Fibroblast of skin of back (primary cell): ENCODE results near the gene ZNF331.

Experiments
- DNase-seq: peaks from one replicate; pipeline ENCODE4 v3.0.0-alpha.2; 2013

Gene ZNF331

DNA sequence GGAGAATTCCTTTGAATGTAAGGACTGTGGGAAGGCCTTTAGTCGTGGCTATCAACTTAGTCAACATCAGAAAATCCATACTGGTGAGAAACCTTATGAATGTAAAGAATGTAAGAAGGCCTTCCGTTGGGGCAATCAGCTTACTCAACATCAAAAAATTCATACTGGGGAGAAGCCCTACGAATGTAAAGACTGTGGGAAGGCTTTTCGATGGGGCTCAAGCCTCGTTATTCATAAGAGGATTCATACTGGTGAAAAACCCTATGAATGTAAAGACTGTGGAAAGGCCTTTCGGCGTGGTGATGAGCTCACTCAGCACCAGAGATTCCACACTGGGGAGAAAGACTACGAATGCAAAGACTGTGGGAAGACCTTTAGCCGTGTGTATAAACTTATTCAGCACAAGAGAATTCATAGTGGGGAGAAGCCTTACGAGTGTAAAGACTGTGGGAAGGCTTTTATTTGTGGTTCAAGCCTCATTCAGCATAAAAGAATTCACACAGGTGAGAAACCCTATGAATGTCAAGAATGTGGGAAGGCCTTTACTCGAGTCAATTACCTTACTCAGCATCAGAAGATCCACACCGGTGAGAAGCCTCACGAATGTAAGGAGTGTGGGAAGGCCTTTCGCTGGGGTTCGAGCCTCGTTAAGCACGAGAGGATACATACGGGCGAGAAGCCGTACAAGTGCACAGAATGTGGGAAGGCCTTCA lies 39.2 kb downstream of the ZNF331 start:
- DNase-seq = no peak

DNA sequence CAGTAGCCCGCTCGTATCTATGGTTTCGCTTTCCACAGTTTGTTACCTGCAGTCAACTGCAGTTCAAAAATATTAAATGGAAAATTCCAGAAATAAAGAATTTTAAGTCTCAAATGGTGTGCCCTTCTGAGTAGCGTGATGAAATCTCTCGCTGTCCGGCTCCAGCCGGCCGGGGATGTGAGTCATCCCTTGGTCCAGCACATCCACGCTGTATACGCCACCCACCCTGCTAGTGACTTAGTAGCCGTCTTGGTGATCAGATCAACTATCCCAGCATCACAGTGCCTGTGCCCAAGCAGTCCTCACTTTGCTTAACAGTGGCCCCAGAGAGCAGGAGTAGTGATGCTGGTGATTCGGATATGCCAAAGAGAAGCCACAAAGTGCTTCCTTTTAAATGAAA lies 40.0 kb downstream of the ZNF331 start:
- DNase-seq = no peak

DNA sequence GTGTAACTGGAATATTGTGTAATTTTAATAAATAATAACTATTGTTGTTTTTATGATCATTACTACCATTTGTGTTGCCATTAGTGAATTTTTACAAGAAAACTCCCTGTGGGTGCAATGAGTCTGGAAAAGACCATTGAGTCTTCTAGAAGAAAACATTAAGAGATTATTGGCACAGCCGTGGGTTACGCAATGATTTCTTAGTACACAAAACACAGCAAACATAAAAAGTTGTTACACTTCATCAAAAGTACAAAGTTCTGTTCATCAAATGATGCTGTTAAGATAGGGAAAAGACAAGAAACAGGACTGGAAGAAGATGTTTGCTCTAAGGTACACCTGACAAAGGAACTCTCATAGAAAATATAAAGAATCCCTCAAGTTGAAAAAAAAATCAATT lies 41.6 kb downstream of the ZNF331 start:
- no peak for DNase-seq

DNA sequence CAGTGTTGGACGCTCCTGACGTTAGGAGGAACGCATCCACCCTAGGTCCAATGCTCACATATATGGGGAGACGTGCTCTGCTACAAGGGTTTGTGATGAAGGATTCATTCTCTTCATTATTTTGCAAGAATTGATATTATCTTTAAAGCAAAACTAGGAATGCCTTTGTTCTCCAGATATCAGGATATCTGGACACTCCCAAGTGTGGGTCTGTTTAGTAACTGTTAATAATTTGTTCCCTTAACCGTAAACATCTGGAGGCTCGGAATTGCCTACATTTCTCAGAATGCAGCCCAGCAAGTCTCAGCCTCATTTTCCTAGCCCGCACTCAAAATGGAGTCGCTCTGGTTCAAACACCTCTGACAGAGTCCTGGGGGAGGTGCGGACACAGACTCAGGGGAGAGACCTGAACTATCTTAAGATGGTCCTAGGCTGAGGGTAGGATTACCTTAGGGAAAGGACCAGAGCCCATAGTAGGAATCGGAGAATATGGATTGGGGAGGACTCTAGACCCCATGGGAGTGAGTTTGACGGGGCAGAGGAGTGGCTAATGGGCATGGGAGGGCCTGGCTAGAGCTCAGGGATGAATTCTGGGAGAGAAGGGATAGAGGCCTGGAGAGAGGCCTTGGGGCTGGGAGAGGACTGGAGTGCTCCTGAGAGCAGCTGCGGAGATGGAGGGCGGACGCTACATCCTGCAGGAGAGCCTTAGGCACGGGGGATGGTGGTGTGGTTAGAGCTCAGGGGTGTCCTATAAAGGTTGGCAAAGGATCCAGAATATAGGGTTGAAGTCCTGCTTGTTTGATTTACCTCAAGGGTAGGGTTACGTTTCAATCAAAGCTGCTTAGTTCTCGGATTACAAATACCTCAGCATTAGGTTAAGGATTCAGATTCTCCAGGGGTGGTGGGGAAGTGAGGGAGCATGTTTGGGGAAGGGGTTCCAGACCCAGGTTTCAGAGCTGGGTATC lies 43.2 kb downstream of the ZNF331 start:
- DNase-seq = no peak

DNA sequence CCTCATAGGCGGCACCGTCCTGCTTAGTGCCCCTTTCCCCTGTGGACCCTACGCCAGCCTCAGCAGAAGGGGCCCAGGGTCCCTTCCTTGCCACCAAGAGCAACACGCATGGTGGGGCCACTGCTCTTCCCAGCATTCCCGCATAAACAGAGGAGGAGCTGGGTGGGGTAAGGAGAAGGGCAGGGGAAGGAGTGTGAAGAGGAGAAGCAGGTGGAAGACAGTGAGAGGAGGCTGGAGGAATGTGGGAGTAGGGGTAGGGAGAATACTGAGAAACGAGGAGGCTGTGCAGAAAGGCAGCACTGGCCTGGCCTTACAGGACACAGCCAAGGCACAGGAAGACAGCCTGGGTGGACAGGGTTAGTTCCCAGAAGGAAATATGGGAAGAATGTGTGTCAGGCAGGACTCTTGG lies 43.9 kb downstream of the ZNF331 start:
- no peak for DNase-seq

DNA sequence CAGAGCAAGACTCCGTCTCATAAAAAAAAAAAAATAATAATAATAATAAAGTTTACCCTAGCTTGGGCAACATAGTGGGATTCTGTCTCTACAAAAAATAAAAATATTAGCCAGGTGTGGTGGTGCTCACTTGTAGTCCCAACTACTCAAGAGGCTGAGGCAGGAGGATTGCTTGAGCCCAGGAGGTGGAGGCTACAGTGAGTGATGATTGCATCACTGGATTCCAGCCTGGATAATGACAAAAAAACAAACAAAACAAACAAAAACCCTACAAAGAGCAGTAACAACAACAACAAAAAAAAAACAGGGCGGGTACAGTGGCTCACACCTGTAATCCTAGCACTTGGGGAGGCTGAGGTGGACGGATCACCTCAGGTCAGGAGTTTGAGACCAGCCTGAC lies 45.2 kb downstream of the ZNF331 start:
- no peak for DNase-seq

DNA sequence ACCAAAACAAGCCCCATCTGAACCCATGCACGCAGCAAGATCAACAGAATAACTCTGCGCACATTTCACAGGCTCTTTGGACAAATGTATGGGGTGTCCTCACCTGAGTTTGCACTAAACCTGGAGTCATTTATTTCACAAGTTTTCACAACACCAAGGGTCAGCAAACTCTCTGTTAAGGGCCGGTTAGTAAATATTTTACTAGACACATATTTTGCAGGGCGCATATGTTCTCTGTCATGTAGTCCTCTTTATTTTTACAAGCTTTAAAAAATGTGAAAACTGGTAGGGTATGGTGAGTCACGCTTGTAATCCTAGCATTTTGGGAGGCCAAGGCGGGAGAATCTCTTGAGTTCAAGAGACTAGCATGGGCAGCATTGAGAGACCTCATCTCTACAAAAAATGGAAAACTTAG lies 48.3 kb downstream of the ZNF331 start:
- DNase-seq = no peak

DNA sequence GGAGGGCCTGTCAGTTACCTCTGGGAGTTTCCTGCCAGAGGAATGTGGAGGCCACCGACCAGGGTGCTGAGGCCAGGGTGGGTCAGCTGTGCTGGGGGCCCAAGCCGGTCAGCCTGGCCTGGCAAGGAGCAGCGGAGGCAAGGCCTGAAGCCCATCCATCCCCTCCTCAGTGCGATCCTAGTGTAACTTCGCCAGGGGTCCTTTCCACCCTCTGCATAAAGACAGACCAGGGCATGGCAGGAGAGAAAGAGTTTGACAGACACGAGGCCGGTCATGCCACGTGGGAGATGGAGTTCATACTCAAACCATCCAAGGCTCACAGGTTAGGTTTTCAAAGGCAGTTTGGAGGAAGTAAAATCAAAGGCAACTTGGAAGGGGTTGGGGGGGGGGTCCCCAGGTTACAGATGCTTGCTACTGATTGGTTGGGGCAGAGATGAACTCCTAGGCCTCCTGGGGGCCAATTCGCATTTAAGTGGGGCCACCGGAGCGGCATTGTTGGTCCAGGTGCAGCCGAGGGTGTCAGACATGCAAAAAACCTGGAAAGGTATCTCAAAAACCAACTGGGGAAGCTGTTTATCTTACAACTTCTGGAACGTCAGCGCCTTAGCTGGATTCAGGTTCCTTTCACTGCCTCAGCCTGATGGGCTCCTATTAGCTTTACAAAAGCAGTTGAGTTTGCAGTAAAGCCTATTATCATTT lies 57.0 kb downstream of the ZNF331 start:
- no peak for DNase-seq

DNA sequence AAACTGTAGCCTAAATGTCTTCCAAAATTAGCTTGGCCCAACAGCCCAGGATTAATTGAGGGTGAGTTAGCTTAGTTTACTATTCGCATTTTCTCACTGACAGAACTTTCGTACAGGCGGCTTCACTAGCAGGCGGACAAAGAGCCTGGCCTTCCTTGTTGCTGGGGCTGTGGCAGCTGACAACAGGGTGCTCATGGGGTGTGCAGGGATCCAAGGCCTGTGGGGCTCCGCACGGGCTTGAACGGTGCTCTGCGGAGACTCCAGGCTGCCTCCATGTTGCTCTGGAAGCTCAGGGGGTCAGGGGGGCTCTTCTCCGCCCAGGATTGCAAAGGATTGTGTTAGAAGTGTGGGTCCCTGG lies 57.5 kb downstream of the ZNF331 start:
- no peak for DNase-seq

DNA sequence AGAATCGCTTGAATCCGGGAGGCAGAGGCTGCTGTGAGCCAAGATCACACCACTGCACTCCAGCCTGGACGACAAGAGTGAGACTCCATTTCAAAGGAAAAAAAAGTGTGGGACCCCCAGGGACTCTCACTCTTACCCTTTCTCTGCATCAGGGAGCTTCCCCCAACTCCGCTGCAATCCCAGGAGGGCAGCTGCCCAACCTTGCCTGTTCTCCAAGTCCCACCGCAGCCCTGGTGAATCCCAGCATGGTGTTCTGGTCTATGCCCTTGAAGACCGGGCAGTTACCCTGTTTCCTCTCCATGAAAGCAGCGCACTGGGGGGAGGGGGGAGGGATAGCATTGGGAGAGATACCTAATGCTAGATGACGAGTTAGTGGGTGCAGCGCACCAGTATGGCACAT lies 58.1 kb downstream of the ZNF331 start:
- DNase-seq = no peak

DNA sequence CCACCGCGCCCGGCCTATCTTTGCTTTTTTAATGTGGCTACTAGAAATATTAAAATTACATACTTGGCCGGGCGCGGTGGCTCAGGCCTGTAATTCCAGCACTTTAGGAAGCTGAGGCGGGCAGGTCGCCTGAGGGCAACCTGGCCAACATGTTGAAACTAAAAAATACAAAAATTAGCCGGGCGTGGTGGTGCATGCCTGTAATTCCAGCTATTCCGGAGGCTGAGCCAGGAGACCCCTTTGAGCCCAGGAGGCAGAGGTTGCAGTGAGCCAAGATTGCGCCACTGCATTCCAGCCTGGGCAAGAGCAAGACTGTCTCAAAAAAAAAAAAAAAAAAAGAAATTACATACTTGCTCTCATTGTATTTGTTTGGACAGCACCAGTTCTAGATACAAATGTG lies 59.1 kb downstream of the ZNF331 start:
- DNase-seq = no peak

DNA sequence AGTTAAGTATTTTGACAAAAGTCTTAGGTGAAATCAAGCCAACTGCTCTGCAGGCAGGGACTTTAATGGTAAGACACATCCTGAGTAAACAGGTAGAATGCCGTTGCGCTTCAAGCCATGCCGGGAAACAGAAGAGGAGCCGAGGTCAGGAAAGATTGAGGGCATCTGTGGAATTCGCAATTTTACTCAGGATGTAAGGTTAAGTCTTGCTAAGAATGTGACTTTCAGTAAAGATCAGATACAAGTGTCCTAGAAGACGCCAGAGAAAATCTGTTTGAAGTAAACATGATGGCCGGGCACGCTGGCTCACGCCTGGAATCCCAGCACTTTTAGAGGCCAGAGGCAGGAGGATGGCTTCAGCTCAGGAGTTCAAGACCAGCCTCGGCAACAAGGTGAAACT lies 60.4 kb downstream of the ZNF331 start:
- no peak for DNase-seq

DNA sequence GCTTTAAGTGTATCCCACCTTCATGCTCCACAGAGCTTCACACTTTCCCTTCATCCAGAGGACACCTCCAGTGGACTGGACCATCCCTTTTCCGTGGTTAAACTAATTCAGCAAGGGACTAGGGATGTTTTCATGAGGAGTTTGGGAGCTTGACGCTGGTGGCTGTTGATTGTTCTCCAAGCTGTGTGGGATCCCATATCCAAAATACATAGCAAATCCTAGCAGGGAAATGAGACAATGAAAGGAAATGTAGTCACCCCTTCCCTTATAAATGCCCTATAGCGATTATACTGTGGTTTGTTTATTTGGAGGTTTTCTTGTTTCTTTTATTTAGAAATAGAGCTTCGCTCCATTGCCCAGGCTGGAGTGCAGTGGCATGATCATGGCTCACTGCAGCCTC lies 62.3 kb downstream of the ZNF331 start:
- DNase-seq = no peak

DNA sequence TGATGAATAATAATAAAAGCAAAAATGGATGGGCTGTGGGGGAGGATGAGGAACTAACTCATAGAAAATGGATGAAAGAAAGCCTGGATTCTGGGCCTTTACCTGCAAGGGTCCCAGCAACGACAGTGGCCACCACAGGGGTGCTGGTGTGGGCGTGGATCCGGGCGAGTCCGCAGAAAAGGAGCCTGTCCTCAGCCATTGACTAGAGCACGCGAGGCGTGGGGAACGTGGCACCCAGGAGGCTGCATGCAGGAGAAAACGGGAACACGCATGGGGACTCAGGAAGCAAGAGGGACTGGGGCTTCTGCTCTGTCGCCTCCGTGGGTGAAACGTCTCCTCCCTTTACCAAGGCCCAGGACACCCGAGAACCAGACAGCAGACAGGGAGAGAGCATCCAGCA lies 68.1 kb downstream of the ZNF331 start:
- no peak for DNase-seq

DNA sequence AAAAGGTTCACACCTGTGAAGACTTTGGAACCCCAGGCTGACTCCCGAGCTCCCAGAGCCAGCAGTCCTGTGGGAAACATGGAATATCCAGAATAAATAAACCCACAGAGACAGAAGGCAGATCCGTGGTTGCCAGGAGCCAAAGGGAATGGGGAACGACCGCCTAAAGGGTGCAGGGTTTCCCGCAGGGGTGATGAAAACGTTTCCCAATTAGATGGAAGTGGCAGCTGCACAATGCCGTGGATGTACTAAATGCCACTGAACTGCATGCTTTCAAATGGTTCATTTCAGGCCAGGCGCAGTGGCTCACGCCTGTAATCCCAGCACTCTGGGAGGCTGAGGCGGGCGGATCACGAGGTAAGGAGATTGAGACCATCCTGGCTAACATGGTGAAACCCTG lies 70.4 kb downstream of the ZNF331 start:
- no peak for DNase-seq

DNA sequence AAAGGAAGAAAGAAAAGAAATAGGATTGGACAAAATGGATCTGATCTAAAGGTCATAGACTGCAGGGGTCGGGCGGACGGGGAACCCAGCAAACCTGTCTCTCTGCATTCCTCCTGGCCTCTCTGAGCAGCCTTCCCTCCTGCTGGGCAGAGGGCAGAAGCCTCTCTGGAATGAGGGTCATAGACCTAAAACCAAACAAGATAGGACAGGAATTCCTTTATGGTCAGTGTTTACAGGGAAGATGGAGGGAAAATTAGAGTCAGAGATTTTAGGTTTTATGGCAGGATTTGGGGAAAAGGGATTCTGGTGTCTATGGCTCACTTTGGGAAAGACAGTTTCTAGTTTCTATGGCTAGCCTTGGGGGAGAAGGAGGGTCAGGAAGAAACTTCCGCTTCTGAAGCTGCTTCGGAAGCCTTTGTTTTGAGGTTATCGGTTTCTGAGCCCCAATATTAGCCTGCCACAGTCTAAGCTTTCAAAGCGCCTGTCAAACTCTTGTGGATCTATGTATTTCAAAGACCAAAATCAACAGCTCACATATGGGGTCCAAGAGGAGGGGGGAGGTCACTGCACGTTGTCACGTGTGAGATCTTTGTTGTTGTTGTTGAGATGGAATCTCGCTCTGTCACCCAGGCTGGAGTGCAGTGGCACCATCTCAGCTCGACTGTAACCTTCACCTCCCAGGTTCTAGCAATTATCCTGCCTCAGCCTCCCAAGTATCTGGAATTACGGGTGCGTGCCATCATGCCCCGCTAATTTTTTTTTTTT lies 75.0 kb downstream of the ZNF331 start:
- no peak for DNase-seq

DNA sequence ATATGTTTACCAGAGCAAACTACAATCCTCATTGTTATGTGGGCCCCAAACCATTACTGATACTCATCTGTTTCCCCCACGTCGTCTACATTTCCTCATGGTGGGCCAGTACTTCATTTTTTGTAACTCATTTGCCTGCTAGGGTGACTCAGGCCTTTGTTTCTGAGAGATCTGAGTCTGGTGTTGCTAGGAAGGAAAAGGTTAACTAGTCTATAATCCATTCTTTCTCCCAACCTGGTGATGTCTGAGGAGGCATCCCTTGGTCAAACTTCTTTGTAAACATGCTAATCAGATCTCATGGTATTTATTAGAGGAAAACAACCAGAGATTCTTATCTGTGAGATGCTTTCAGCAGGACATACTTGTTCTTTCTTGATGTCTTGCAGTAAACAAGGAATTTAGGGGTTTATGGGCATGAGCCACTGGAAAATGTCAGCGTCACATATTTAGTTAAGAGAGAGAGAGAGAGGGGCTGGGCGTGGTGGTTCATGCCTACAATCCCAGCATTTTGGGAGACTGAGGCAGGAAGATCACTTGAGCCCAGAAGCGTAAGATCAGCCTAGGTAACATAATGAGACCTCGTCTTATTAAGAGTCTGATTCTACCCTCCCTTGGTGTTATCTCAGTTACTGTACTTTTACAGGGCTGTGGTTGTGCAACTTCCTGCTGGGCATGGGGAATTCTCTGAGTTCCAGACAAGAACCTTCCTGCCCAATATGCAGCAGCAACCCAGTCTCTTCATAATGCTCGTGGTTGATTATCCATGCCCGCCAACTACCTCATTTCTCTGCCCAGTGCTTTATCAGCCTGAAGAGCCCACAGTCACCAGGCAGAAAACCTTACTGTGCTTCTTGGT lies 84.2 kb downstream of the ZNF331 start:
- DNase-seq = no peak

DNA sequence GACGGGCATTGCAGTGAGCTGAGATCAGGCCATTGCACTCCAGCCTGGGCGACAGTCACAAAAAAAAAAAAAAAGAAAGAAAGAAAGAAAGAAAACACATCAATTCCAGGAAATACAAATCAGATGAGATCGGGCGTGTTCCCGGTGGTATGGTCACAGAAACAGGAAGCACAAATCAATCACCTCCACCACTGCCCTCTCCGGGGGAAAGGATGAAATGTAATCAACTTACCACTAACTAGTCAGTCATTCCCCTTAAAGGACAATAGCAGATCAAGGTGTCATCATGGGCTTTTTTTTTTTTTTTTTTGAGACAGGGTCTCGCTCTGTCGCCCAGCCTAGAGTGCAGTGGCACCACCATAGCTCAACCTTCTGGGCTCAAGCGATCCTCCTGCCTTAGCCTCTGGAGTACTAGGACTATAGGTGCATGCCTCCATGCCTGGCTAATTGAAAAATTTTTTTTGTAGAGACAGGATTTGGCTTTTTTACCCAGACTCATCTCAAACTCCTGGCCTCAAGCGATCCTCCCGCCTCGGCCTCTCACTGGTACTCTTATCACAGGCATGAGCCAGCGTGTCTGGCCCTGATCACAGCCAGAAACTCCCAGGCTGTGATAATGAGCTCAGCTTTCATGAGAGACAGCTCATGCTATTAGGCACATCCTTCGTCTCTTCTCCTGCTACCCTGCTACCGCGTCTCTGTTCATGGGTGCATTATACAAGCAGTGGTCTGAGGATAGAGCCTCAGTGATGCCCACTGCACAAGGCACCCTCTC lies 87.0 kb downstream of the ZNF331 start:
- no peak for DNase-seq

DNA sequence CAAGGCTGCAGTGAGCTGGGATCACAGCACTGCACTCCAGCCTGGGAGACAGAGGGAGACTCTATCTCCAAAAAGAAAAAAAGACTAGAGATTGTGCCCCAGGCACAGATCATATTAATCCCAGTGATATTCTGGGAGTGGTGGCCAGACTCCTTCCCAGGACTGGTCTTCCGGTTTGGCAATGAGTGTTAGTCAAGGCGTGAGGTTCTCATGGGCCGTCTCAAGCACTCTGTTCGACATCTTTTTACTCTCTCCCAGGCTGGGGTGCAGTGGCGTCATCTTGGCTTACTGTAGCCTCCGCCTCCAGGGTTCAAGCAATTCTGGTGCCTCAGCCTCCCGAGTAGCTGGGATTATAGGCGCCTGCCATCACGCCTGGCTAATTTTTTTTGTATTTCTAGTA lies 88.5 kb downstream of the ZNF331 start:
- no peak for DNase-seq

DNA sequence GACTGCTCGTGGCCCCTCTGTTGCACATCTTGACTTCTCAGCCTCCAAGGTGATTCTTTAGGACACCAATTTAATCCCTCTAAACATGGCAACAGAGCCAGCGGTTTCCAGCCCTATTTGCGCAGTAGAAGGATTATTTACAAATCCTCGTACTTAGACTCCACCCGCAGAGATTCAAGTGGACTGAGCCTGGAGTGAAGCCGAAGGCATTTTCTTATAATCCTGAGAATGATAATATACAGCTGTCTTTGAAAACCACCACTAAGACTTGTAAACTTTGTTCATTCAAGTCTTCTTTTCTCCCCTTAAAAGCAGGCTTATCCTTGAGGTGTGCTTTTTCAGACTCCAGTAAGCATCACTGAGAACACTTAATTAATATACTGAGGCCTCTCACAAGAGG lies 89.0 kb downstream of the ZNF331 start:
- DNase-seq = no peak
